Hematopoietic multipotent progenitor cell treated with erythropoietin and hydrocortisone succinate and interleukin-3 and kit ligand, for 6 days (in vitro differentiated cells): Measurements from ENCODE around the gene THSD7A.
"Not testable (repeated sequence)": the region's sequence is repeated elsewhere in the genome, so short reads cannot be mapped to it uniquely, and the experiment has no call there.

Source experiments
- DNase-seq: peaks from one replicate; pipeline ENCODE4 v3.0.0-alpha.2; 2015

Gene THSD7A

GRCh38 chr7:11443934-11444333 lies 388.1 kb downstream of the THSD7A start:
- DNase-seq, result not testable (repeated sequence)

- DNase-seq, result no peak
Measured at GRCh38 chr7:11437994-11438393, 394.0 kb downstream of the THSD7A start.

- no peak for DNase-seq
Measured at GRCh38 chr7:11436773-11437524, 395.0 kb downstream of the THSD7A start.

GRCh38 chr7:11436316-11436715 lies 395.7 kb downstream of the THSD7A start:
- DNase-seq, result no peak

- no peak for DNase-seq
Measured at GRCh38 chr7:11434366-11434765, 397.6 kb downstream of the THSD7A start.

- DNase-seq, result no peak
Measured at GRCh38 chr7:11430841-11431240, 401.2 kb downstream of the THSD7A start.

GRCh38 chr7:11430112-11430511 lies 401.9 kb downstream of the THSD7A start:
- DNase-seq, result no peak

- no peak for DNase-seq
Measured at GRCh38 chr7:11428877-11429581, 403.0 kb downstream of the THSD7A start.

- DNase-seq, result peak; percentile 85
Measured at GRCh38 chr7:11427686-11428273, 404.2 kb downstream of the THSD7A start.

GRCh38 chr7:11424006-11424405 lies 408.0 kb downstream of the THSD7A start:
- no peak for DNase-seq

- DNase-seq, result no peak
Measured at GRCh38 chr7:11420049-11420448, 411.9 kb downstream of the THSD7A start.

- DNase-seq, result no peak
Measured at GRCh38 chr7:11416641-11417458, 415.1 kb downstream of the THSD7A start.

- no peak for DNase-seq
Measured at GRCh38 chr7:11415101-11415500, 416.9 kb downstream of the THSD7A start.

- DNase-seq, result no peak
Measured at GRCh38 chr7:11413901-11414300, 418.1 kb downstream of the THSD7A start.

GRCh38 chr7:11412036-11412435 lies 420.0 kb downstream of the THSD7A start:
- no peak for DNase-seq

- no peak for DNase-seq
Measured at GRCh38 chr7:11410656-11411644, 421.0 kb downstream of the THSD7A start.

- DNase-seq, result no peak
Measured at GRCh38 chr7:11404355-11404754, 427.6 kb downstream of the THSD7A start.

GRCh38 chr7:11403781-11404180 lies 428.2 kb downstream of the THSD7A start:
- DNase-seq, result no peak

- no peak for DNase-seq
Measured at GRCh38 chr7:11394438-11394837, 437.6 kb downstream of the THSD7A start.

- DNase-seq, result no peak
Measured at GRCh38 chr7:11379641-11380040, 452.4 kb downstream of the THSD7A start.

GRCh38 chr7:11376529-11376928 lies 455.5 kb downstream of the THSD7A start:
- no peak for DNase-seq

- DNase-seq, result peak; percentile 0
Measured at GRCh38 chr7:11374629-11375028, 457.4 kb downstream of the THSD7A start.
